DLD1 (cell line): ENCODE measurements around the gene LMO4.

ENCODE experiments used
- in situ Hi-C: cut with HindIII; loops from 2 replicates; pipeline ENCODE4 v1.10.0; 2017; ENCODE audit warnings: low sequenced_read_pairs

Gene LMO4

DNA sequence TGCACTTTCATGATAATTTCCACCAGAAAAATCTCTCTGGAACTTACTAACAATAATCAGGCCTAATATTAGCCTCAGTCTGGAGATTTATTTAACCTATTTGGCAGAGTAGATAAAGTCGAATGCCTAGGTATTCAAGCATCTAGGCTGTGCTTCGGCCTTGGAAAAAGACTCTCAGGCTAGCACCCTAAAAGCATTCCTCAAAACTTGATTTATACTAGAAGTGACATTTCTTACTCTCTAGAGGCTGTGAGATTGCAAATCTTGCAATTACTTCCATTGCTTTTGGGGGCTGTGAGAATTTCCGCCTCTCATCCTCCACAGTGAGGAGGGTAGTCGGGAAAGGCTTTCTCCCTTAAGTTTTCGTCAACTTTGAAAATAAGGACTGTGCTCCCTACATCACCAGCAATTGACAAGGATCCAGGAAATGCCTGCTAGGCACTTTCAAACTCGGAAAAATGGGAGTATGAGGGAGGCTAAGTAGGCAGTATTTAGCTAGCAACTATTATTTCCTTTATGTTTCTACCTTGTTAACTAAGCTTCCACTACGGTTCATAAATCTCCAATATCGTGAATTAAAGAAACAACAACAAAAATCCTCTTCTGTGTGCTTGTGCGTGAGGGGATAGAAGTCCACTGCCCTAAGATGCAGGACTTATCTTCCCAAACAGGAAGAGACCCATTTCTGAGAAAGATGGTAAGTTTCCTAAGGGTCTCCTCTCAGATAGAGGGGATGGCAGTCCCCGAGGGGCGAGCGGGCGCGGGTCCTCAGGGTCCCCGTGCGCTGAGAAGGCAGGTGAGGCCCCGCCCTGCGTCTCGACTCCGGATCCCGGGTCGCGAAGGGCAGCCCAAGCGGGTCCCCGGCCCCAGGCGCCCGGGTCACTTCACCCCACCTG is 1.1 kb upstream of the LMO4 start:
- in situ Hi-C loops = loop anchor here (25.0 kb wide), 2 partner anchors 460 to 610 kb away; no protein-coding TSS in a partner anchor

DNA sequence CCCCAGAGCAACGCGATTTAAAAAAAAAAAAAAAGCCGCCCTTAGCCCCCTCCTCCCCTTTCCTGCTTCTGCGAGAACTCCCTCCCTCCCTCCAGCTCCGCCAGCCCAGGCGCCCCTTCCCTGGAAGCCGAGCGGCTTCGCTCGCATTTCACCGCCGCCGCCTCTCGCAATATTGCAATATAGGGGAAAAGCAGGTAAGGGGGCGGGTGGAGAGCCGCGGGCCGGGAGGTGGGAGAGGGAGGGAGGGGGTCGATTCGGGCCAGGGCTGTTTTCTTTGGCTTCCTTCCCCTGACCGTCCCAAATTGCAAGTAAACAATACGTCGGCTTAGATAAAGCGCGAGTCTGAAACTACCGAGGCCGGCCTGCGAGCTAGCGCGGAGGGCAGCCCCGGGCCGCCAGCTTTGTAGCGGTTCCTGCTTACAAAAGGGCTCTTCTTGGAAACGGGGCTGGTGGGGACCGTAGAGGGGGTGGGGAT is 408 bp downstream of the LMO4 start:
- in situ Hi-C loops = loop anchor here (25.0 kb wide), 2 partner anchors 458 to 608 kb away; no protein-coding TSS in a partner anchor

DNA sequence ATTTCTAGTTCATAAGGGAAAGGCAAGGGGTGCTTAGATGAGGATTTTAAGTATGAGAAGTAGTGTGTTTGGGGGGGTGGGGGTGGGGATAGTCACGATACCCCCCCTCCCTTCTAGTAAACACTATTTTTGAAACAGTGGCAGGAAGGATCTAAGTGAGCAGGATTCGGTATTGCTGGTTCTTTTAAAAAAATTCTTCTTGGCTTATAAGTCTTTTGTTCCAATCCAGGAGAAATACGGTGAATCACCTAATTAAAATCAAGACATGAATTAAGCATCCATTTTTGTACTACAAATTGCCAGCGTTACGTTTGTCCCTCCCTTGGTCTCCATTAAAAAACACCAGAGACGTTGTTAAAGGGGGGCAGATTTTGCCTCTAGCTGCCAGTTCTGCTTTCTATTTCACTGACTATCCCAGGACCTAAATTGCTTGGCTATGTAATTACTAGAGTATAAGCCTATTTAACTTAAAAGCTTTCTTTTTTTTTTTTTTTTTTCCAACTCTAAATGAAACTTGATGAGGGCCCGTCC is 911 bp downstream of the LMO4 start:
- in situ Hi-C loops = loop anchor here (25.0 kb wide), 2 partner anchors 458 to 608 kb away; no protein-coding TSS in a partner anchor

DNA sequence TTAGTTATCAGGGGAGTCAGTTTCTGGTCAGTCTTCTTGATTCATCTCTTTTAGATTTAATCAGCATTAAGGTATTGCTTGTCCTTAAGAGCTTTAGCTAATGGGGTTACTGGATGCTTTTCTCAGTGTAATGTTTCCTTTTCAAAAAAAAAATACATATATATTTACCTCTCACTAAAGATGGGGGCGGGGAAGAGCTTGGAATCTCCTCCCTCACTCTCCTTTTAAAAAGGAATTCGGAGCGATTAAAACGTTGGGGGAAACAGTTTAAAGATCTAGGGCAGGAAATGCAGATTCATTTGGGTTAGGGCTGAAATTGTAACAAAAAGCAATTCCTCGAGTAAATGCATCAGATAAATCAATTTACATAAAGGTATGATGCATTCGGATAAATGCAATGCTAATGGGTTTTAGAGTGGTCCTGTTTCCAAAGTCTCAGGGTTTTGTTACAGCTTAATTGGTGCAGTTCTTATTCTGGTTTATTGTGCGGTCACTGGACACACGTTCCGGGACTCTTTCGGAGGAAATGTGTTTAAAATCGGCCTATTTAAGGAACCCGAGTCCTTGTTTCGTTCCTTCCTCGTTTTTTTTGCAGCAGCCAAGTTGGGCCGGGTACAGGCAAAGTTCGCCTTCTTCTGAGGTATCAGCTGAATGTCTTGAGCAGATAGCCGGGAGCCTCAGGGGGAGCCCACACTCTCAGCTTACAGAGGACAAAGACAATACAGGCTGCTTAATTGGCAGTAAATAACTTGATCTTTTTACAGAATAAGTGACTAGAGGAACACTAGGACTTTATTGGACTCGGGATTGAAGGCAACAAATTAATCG is 1.6 kb downstream of the LMO4 start:
- in situ Hi-C loops = loop anchor here (25.0 kb wide), 2 partner anchors 457 to 607 kb away; no protein-coding TSS in a partner anchor

DNA sequence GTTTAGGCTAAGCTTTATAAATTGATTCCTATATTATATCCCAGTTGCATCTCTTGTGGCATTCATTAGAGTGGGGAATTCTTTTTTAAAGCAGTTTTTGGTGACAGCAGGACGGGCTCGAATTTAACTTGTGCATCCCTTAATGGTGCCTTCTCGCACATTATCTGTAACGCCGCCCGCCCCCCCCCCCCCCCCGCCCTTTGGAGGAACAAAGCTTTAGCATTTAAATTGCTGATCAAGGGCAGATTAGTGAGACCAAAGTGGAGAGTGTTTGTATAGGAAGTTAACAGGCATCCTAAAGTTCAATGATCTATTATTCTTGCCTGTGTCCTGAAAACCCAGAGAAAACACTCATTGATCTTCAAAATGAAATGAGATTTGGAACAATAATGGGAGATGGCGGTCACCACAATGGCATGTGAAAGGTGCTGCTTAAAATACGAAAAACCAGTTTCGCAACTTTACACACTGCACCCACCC is 2.2 kb downstream of the LMO4 start:
- in situ Hi-C loops = loop anchor here (25.0 kb wide), 2 partner anchors 456 to 606 kb away; no protein-coding TSS in a partner anchor

DNA sequence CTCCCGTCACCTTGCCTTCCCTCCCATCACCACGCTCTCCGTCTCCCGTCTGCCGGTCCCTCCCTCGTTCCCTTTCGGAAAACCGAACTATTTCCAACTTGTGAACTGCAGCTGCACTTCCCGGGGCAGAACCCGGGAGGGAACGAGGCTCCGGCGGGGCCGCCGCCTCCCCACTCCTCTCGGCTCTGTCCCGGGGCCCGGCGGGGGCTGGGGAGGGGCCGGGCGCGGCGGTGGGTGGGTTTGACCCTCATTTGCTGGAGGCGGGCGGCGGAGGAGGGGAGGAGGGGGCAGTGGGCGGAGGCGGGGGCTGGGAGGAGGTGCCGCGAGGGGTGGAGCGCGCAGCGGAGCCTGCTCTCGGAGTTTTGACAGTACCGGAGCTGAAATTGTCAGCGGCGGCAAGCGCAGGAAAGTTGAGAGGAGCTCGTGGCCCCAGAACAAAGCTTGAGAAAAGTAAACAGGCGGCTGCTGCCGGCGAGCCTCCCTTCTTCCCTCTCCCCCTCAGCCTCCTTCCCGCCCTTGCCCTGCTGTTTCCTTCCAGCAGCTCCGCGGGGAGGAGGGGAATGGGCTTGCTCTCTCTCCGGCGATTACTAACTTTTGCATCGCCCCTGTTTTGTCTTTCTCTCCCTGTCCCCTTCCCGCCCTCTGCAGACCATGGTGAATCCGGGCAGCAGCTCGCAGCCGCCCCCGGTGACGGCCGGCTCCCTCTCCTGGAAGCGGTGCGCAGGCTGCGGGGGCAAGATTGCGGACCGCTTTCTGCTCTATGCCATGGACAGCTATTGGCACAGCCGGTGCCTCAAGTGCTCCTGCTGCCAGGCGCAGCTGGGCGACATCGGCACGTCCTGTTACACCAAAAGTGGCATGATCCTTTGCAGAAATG is 2.9 kb downstream of the LMO4 start:
- in situ Hi-C loops = loop anchor here (25.0 kb wide), 2 partner anchors 456 to 606 kb away; no protein-coding TSS in a partner anchor

DNA sequence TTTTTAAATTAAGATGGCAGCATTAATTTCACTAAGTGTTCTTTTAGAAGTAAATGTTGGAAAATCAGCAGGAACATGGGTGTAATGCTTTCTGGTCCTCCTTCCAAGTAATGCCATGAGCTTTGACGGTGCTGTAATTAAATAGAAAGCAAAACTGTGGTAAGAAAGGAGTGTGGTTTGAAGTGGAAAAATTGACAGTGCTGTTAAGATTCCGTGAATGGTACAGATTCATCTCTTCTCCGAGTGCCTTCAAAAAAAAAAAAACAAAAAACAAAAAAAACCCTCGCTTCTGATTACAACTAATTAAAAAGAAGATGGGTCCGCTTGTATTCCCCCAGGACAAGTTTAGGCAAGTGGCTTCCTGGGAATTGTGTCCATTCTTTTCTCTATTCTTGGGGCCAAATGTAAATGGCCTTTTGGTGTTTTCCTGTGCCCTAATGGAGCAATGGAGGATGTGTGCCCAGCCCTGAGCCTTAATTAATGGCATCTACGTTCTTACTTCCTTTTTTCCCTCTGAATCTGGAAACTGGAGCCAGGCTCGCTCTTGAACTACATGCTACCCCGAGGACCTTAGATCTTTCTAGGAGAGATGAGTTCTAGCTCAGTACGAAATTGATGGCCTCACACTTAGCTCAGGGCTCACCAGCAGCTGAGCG is 5.1 kb downstream of the LMO4 start:
- in situ Hi-C loops = loop anchor here (25.0 kb wide), 2 partner anchors 453 to 603 kb away; no protein-coding TSS in a partner anchor

DNA sequence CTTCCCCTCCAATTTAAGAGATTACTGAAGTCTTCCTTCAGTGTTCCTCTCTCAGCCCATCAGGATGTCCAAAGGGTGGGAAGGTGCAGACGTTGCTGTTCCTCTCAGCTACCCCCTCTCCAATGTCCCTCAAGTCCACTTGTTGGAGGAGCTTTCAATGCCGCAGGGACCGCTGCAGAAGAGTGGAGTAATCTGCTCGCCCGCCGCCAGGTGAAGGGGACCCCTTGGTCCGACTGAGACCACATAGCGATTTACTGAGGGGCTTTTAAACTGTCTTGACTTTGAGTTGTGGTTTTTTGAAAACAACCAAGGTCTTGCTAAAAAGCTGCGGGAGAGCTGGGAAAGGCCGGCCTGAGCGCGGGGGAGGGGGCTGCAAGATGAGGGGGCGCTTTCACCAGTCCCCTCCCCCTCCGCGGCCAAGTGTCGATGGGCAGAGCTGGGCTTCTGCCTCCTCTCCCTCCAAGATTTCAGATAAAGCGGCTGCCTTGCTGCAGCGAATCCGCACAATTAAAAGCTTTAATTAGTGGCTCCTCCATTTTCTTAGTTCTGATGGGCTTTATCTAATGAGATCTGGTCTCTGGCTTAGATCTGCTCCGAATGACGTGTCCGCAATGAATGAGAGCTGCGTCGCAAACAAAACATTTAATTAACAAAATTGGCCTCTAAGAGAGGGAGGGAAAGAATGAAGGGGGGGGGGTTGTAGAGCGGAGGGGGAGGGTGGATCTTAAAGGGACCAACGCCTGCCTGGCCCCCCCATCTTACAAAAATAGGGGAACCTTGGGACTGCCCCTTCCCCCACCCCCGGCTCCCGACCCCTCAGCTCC is 5.9 kb downstream of the LMO4 start:
- in situ Hi-C loops = loop anchor here (25.0 kb wide), 2 partner anchors 453 to 603 kb away; no protein-coding TSS in a partner anchor

DNA sequence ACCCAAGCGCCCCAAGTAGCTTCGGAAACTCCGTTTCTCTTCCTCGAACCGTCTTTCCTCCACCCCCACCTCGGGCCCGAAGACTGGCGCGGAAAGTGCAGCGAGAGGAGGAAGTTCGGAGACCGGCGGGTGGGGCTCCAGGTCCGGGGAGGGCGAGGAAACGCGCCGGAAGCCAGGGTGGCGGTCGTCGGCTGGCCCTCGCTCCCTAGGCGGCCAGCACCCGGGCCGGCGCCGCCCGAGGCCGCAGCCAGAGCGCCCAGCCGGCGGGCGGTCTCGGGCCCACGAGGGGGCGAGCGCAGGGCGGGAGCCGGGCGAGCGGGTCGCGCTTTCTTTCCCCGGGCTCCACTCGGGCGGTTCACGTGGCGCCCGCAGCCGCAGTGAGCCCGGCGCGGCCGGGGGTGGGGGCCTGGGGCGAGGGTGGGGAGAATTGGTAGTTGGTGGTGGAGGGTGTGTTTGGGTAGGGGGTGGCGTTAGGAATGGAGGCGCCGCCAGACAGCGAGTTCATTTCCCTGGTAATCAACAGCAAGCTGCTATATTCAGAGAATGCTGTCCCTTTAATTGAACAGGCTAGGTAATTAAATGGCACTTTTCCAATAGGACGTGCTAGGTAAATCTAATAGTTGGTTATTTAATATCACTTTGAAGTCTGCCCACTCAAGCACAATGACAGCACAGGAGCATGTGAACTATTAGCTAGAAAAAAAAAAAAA is 6.7 kb downstream of the LMO4 start:
- in situ Hi-C loops = loop anchor here (25.0 kb wide), 2 partner anchors 452 to 602 kb away; no protein-coding TSS in a partner anchor

DNA sequence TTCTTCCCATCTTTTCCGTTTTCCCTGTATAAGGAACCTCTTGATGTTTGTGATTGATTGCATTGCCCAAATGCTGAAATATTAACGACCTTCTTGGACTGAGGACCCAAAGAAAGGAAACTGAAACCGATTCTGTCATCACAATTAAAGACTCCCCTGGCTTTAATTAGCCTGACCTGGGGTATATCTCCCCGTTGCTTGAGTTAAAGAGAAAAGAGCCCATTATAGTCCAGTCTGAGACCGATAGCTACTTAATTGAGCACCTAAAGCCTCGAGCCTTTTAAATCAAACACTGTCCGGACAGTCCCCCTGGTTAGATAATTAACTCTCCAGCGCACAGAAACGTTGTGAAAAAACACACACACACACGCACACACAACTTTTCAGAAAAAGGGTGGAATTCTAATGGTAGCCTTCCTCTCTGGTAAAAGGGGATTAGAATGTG is 8.0 kb downstream of the LMO4 start:
- in situ Hi-C loops = loop anchor here (25.0 kb wide), 2 partner anchors 451 to 601 kb away; no protein-coding TSS in a partner anchor

DNA sequence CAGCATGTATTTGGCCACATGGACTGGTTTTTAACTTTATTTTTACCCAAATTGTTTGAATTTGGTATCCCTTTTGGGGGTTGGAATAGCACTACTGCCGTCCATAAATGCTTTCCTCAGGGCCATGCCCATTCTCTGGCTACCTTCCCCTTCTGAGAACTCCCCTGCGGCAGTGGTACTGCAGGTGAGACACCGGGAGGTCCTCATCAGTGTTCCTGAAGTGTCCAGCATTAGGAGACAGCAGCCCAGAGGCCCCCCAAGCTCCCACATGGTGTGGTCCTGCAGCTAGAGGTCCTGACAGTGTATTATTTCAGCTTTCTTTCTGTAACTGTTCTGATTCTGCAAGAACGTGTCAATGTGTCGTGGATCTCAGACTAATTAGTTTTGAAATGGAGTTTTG is 8.9 kb downstream of the LMO4 start:
- in situ Hi-C loops = loop anchor here (25.0 kb wide), 2 partner anchors 450 to 600 kb away; no protein-coding TSS in a partner anchor

DNA sequence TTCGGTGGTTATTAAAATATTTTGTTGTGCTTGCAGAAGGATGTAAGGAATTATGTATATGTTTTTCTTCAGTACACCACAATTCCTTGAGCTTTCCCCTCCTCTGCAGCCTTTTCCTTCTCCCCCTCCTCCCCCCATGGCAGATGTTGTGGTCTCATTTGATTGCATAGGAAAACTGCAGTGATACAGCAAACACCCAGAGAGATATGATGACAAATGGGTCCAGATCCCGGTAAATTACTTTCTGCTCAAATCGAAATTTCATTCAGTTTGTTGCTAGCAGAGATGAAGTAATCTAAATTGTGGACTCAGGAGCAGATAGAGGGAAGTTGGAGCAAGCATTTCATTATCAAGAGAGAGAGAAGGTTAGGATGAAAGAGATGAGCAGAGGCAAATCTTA is 9.9 kb downstream of the LMO4 start:
- in situ Hi-C loops = loop anchor here (25.0 kb wide), 2 partner anchors 449 to 599 kb away; no protein-coding TSS in a partner anchor

DNA sequence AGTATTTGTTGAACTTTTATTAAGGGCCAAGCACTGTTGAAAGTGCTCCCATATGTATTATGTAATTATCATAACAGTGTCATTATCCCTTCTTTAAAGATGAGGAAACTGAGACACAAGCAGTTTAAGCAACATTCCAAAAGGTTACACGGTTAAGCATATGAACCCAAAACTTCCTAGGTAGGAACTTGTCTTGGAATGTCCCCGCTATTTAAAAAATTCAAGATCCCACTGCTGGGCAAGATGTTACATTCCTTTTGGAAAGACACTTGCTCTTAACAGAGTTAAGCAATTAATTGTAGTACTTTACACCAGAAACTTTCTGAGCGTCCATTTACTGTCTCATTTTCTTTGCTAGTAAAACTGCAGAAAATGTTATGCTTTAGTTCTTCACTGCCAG is 15.6 kb downstream of the LMO4 start:
- in situ Hi-C loops = loop anchor here (5.0 to 25.0 kb wide), 3 partner anchors 58 to 593 kb away; no protein-coding TSS in a partner anchor

DNA sequence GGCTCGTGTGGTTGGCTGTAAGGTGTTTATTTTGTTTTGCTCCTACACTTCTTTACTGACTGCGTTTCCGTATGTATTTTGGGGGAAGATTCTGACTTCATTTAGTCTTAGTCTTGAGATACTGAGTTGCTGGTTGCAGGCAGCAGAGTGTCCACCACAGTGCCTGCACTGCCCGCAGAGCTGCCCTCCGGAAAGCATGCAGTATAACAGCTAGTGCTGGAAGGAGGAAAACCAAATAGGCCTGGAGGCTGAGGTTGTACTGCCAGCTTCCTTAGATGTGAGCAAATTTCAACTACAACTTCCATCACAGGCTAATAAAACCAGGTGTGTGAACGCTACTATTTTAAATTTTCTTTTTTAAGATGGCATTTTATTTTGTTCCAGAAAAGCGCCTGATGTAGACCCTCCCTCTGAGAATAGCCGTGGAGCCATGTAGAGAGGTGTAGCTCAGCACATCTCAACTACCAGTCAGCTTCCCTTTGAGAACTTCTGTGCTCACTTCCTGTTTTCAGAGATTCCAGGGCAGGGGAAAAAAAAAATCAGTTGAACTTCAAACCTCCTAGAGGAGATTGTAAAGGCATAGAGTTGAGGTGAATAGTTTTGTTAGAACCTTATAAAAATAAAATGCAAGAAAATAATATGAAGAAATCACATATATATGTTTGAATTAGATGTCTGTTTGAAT is 17.6 kb downstream of the LMO4 start:
- in situ Hi-C loops = loop anchor here (25.0 kb wide), 2 partner anchors 441 to 591 kb away; no protein-coding TSS in a partner anchor

DNA sequence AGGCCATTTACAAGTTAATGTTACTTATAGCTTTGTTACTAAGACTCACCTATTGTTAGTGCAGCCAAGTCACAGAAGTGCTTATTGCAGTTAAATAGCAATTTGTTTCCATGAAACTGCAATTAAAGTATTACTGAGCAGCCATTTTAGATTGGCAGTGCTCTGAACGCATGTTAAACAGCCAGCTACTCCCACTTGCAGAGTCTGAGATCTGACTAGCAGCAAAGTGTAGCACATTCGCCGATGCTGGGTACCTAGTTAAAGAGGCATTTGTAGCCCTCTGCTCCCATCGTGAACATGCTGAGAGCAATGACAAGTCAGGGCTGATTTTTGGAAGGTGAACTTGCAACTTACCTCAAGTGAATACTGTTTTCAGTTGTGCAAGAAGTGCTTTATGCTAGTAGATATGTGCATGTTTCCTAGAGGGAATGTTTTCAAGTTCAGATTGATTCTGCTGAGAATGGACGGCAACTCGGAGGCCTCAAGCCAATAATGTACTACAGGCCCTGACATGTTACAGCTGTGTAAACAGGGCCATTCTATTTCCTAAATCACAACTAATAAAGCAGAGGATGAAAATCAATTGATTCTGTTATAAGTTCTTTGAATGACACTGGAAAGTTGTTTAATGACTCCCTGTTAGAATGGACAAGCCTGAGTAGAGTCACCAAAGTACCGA is 19.8 kb downstream of the LMO4 start:
- in situ Hi-C loops = loop anchor here (25.0 kb wide), 2 partner anchors 439 to 589 kb away; no protein-coding TSS in a partner anchor

DNA sequence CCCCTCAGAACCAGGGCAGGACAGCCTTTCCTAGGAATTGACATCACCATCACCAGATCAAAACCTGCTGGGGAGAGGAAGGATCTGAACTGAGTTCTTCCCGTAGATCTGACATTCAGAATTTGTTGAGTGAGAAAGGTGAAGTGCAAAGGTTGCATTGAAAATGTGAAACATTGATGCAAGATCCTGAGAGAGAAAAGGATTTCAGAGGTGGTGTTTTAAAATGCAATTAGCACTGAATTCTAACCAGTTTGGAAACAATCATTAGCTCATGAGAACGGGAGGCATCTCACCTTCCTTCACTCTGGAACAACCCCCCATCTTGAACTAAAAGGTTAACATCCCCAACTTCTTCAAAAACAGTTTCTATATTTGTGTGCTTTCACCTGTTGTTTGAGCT is 20.4 kb downstream of the LMO4 start:
- in situ Hi-C loops = loop anchor here (25.0 kb wide), 2 partner anchors 438 to 588 kb away; no protein-coding TSS in a partner anchor
